Fibroblast of skin of abdomen (primary cell): ENCODE results near the gene PPP6R3.
"Not testable (repeated sequence)": the region's sequence is repeated elsewhere in the genome, so short reads cannot be mapped to it uniquely, and the experiment has no call there.

ENCODE experiments used
- DNase-seq: peaks from one replicate; pipeline ENCODE4 v3.0.0-alpha.2; 2013

Gene PPP6R3

GRCh38 chr11:68457216-68457897, 3.2 kb upstream of the PPP6R3 start:
- DNase-seq, result no peak

GRCh38 chr11:68457898-68458249, 2.7 kb upstream of the PPP6R3 start:
- no peak for DNase-seq

- not testable (repeated sequence) for DNase-seq
These were observed 2.2 kb upstream of the PPP6R3 start for GRCh38 chr11:68458340-68458739.

GRCh38 chr11:68459886-68460740, 439 bp upstream of the PPP6R3 start:
- peak; percentile 99 for DNase-seq

GRCh38 chr11:68461575-68461917, 994 bp downstream of the PPP6R3 start:
- no peak for DNase-seq

- no peak for DNase-seq
These were observed 3.2 kb downstream of the PPP6R3 start for GRCh38 chr11:68463714-68464113.

- DNase-seq, result peak; percentile 20
These were observed 6.8 kb downstream of the PPP6R3 start for GRCh38 chr11:68467201-68467834.

- DNase-seq, result no peak
These were observed 7.8 kb downstream of the PPP6R3 start for GRCh38 chr11:68468217-68468828.

GRCh38 chr11:68469122-68469521, 8.6 kb downstream of the PPP6R3 start:
- no peak for DNase-seq

- DNase-seq, result no peak
These were observed 9.1 kb downstream of the PPP6R3 start for GRCh38 chr11:68469642-68470041.

- no peak for DNase-seq
These were observed 9.8 kb downstream of the PPP6R3 start for GRCh38 chr11:68470304-68470811.

GRCh38 chr11:68471360-68472340, 11.1 kb downstream of the PPP6R3 start:
- peak; percentile 61 for DNase-seq

- DNase-seq, result no peak
These were observed 12.2 kb downstream of the PPP6R3 start for GRCh38 chr11:68472778-68473177.

GRCh38 chr11:68473693-68474092, 13.1 kb downstream of the PPP6R3 start:
- DNase-seq, result no peak

GRCh38 chr11:68475626-68476025, 15.1 kb downstream of the PPP6R3 start:
- not testable (repeated sequence) for DNase-seq

GRCh38 chr11:68479390-68479789, 18.8 kb downstream of the PPP6R3 start:
- no peak for DNase-seq

GRCh38 chr11:68480193-68480592, 19.6 kb downstream of the PPP6R3 start:
- no peak for DNase-seq

GRCh38 chr11:68480852-68481510, 20.4 kb downstream of the PPP6R3 start:
- no peak for DNase-seq

- DNase-seq, result no peak
These were observed 21.2 kb downstream of the PPP6R3 start for GRCh38 chr11:68481579-68482240.

GRCh38 chr11:68488623-68489022, 28.1 kb downstream of the PPP6R3 start:
- DNase-seq, result no peak
